Measurements from ENCODE around the gene ARVCF.
A peak's percentile ranks its signal among the peaks of the same experiment; 100 is the strongest.

ARVCF gene

GRCh38 chr22:20031732-20032406 lies 15.2 kb upstream of the ARVCF start:
- peak; percentile 78 for DNase-seq (ENCODE audit: low spot score)

- DNase-seq (ENCODE audit: low spot score), result no peak
Measured at GRCh38 chr22:20029550-20030225, 13.1 kb upstream of the ARVCF start.

- DNase-seq (ENCODE audit: low spot score), result no peak
Measured at GRCh38 chr22:20028855-20029549, 12.4 kb upstream of the ARVCF start.

GRCh38 chr22:20027966-20028854 lies 11.6 kb upstream of the ARVCF start:
- no peak for DNase-seq (ENCODE audit: low spot score)

GRCh38 chr22:20026996-20027601 lies 10.5 kb upstream of the ARVCF start:
- no peak for DNase-seq (ENCODE audit: low spot score)

GRCh38 chr22:20026204-20026908 lies 9.7 kb upstream of the ARVCF start:
- no peak for DNase-seq (ENCODE audit: low spot score)

GRCh38 chr22:20025401-20026203 lies 9.0 kb upstream of the ARVCF start:
- DNase-seq (ENCODE audit: low spot score), result no peak

- DNase-seq (ENCODE audit: low spot score), result no peak
Measured at GRCh38 chr22:20024650-20025397, 8.2 kb upstream of the ARVCF start.

- no peak for DNase-seq (ENCODE audit: low spot score)
Measured at GRCh38 chr22:20024225-20024624, 7.6 kb upstream of the ARVCF start.

- no peak for DNase-seq (ENCODE audit: low spot score)
Measured at GRCh38 chr22:20022978-20023613, 6.5 kb upstream of the ARVCF start.

- no peak for DNase-seq (ENCODE audit: low spot score)
Measured at GRCh38 chr22:20022231-20022977, 5.8 kb upstream of the ARVCF start.

GRCh38 chr22:20021196-20022181 lies 4.9 kb upstream of the ARVCF start:
- DNase-seq (ENCODE audit: low spot score), result peak; percentile 16

GRCh38 chr22:20020533-20021195 lies 4.0 kb upstream of the ARVCF start, which contains the start of gene TANGO2:
Gene TANGO2 (plus strand): TSS chr22:20021110. CDS start chr22:20036799, 15,689 bp downstream.
- peak; percentile 81 for DNase-seq (ENCODE audit: low spot score)

- no peak for DNase-seq (ENCODE audit: low spot score)
Measured at GRCh38 chr22:20019661-20020532, 3.3 kb upstream of the ARVCF start.

GRCh38 chr22:20018001-20018400 lies 1.4 kb upstream of the ARVCF start:
- DNase-seq (ENCODE audit: low spot score), result no peak

Data from SW480 (cell line).